ENCODE measurements around the gene HES4. TPM values are rescaled to one million over a fixed set of nuclear protein-coding genes. Genes with fewer than 3 reads are reported as not detected.

The HES4 gene
- total and polyA plus RNA-seq, 2 donors (not counting 3 experiments of a cell fraction or from before 2014, with no cell fraction given): 30.5 to 37.6 TPM

GRCh38 chr1:1006305-1007159 is 6.6 kb upstream of the HES4 start:
- Histone ChIP-seq H3K9me1 (replicated peaks; ENCODE audit: control insufficient read depth, extremely low read depth, insufficient read depth, low read length) (no peaks in the 10 kb centered on the region), H4K20me1 (replicated peaks; ENCODE audit: control insufficient read depth, extremely low read depth, insufficient read depth, low read length) (no peaks in the 10 kb centered on the region), H3K27me3 (ENCODE audit: control insufficient read depth in 2 of 2, insufficient read depth in 2 of 2, low read length in 2 of 2) (no peaks in the 10 kb centered on the region), H3K27ac (ENCODE audit: insufficient read depth, low read depth, low read length) (no peak overlapping the region), H3K9ac (replicated peaks; ENCODE audit: extremely low read depth, insufficient read depth, low read length) (no peak overlapping the region), H3K36me3 (ENCODE audit: control insufficient read depth in 2 of 2, extremely low read depth in 1 of 2, insufficient read depth in 2 of 2, low read length in 2 of 2) (no peaks in the 10 kb centered on the region), H3K79me2 (ENCODE audit: control insufficient read depth, insufficient read depth, low read length) (no peaks in the 10 kb centered on the region), H2AFZ (ENCODE audit: low read depth, low read length) (no peak overlapping the region), H3K9me3 (replicated peaks; ENCODE audit: control insufficient read depth, insufficient read depth, low read length) (no peaks in the 10 kb centered on the region), H3K4me2 (ENCODE audit: insufficient read depth, low read length) (no peak overlapping the region), H3K4me3 (replicated peaks in 1 of 3; ENCODE audit: insufficient read depth in 1 of 3, low read depth in 1 of 3, low read length in 3 of 3) (no peak overlapping the region), H3K4me1 (ENCODE audit: control insufficient read depth, extremely low read depth, insufficient read depth, low read length) (peaks cover 12% of the 10 kb centered on the region)
- DNase-seq (ENCODE audit: low read depth, low spot score): no peak
- CTCF ChIA-PET: interaction anchor here (0.6 kb wide), 1 partner anchor 24 kb away, joined by 3 read pairs; no protein-coding TSS in a partner anchor
- no TSS peak for BruUV-seq (replicated peaks)
- FAIRE-seq: no peak
- no peak for TF ChIP-seq JUN (IDR thresholded peaks at IDR 0.05; ENCODE audit: borderline replicate concordance, insufficient read depth, insufficient read length, low read depth)
- no peak for TF ChIP-seq MAX (IDR thresholded peaks at IDR 0.05; ENCODE audit: insufficient read depth, insufficient read length)
- no peak for TF ChIP-seq FOS (IDR thresholded peaks at IDR 0.05; ENCODE audit: borderline replicate concordance, insufficient read depth, low read length)
- no peak for TF ChIP-seq GATA2 (IDR thresholded peaks at IDR 0.05; ENCODE audit: insufficient read depth, insufficient read length, low read depth, low read length)
- TF ChIP-seq EZH2 (IDR thresholded peaks at IDR 0.05; ENCODE audit: borderline replicate concordance, low read depth, low read length, severe bottlenecking): no peak
- no peak for TF ChIP-seq MYC (IDR thresholded peaks at IDR 0.05; ENCODE audit: low read depth, low read length)
- no peak for TF ChIP-seq POLR2A (IDR thresholded peaks at IDR 0.05; ENCODE audit: low read depth, low read length)
- no peak for TF ChIP-seq CTCF (IDR thresholded peaks at IDR 0.05; ENCODE audit: extremely low read depth in 1 of 2, insufficient read depth in 1 of 2, low read depth in 1 of 2, low read length in 2 of 2)
- dilution Hi-C loops (cut with MboI; ENCODE audit: extremely low pct_ligation_motif_present, low sequenced_read_pairs): no loop called here
- intact Hi-C loops (cut with micrococcal nuclease): no loop called here
- POLR2A ChIA-PET: no interaction called here
